Stomach (tissue), 9 donors: ENCODE measurements around the gene E4F1. TPM values are rescaled to one million over a fixed set of nuclear protein-coding genes. Genes with fewer than 3 reads are reported as not detected.

Source experiments
- DNase-seq, 2 donors: peaks; one replicate each; pipeline versions ENCODE4 v3.0.0 to v3.0.0-alpha.2; 2013 to 2019
- H3K27ac ChIP-seq, 5 donors: fragments of 200-600 bp in 4 of 5; sonication (generic) in 4 of 5; one replicate each; pipeline ENCODE4 v1.5.1; 2013 to 2019; ENCODE audit warnings: mild to moderate bottlenecking in 1 of 5, moderate library complexity in 1 of 5
- H3K27me3 ChIP-seq, 3 donors: fragments of 200-600 bp; sonication (generic); one replicate each; pipeline ENCODE4 v1.5.1; 2017 to 2019; ENCODE audit warnings: mixed run types in 1 of 3
- H3K36me3 ChIP-seq, 4 donors: fragments of 200-600 bp; sonication (generic); 1 replicate in 3 of 4; 2 replicates in 1 of 4; pipeline ENCODE4 v1.5.1; 2016 to 2019
- H3K4me1 ChIP-seq, 4 donors: fragments of 200-600 bp; sonication (generic); one replicate each; pipeline ENCODE4 v1.5.1; 2016 to 2019
- H3K4me3 ChIP-seq, 4 donors: fragments of 200-600 bp; sonication (generic) in 3 of 4; one replicate each; pipeline ENCODE4 v1.5.1; 2016 to 2019; ENCODE audit warnings: mild to moderate bottlenecking in 1 of 4
- H3K9me3 ChIP-seq, 4 donors: fragments of 200-600 bp; sonication (generic); one replicate each; pipeline ENCODE4 v1.5.1; 2016 to 2019
- EP300 ChIP-seq: sonication (generic); formaldehyde crosslinking; IDR thresholded peaks from one replicate; pipeline ENCODE4 v1.6.1; 2017; ENCODE audit warnings: antibody characterized with exemption
- POLR2A ChIP-seq, 4 donors: fragments of 450-650 bp; IDR thresholded peaks; one replicate each; pipeline ENCODE4 v1.6.1; 2016; ENCODE audit warnings: antibody characterized with exemption in 4 of 4, control low read depth in 2 of 4, mild to moderate bottlenecking in 1 of 4, moderate library complexity in 1 of 4
- POLR2AphosphoS5 ChIP-seq, 3 donors: sonication (generic); formaldehyde crosslinking; IDR thresholded peaks; one replicate each; pipeline ENCODE4 v1.6.1; 2016; ENCODE audit warnings: antibody characterized with exemption in 3 of 3
- WGBS, 5 donors: extraction: QIAGEN DNeasy Blood & Tissue Kit in 3 of 5; methylation state at CpG; one replicate each; pipeline versions ENCODE4 v1.1.5 to v1.1.7; 2013 to 2018; 5-methylcytosine and 5-hydroxymethylcytosine counted together
- intact Hi-C: fragments of 100-400 bp; cut with DNase I; formaldehyde crosslinking; loops from one replicate; pipeline ENCODE4 v1.15.1; 2023; ENCODE audit warnings: low total_unique reads
- polyA plus RNA-seq, 3 donors: library from polyadenylated mRNA; stranded (reverse); fragments of 200-250 nt; gene quantifications; one replicate each; pipeline ENCODE4 v1.2.3, GENCODE V29; 2013
- total RNA-seq, 5 donors: library from RNA; depleted of rRNA; stranded (reverse); fragments of >200 nt; gene quantifications; one replicate each; pipeline versions ENCODE4 v1.1.0 to v1.2.3, GENCODE V29; 2014 to 2016
- TF ChIP-seq, protein P1 (sequence below), 7 experiments: fragments of 450-650 bp in 4 of 7; fragments of 200-600 bp in 3 of 7; sonication (generic) in 3 of 7; IDR thresholded peaks; one replicate each; pipeline ENCODE4 v1.5.1; 2016 to 2019; ENCODE audit warnings: antibody characterized with exemption in 7 of 7, control low read depth in 2 of 7, mild to moderate bottlenecking in 1 of 7
- donor health status: healthy with polysubstance abuse.
- donor health status: Bipolar disorder and iron deficiency.
- donor health status: healthy.

E4F1 gene
- total and polyA plus RNA-seq, 8 donors = 12.7 to 114 (median 35.6) TPM

GRCh38 chr16:2180962-2181923 lies 42.1 kb upstream of the E4F1 start:
- Histone ChIP-seq H3K4me3 (no peak overlapping the region), H3K27me3 (peaks cover 0 to 13% (median 0%) of the 10 kb centered on the region in 3 donors), H3K4me1 (peaks cover 0 to 5% (median 3%) of the 10 kb centered on the region in 4 donors), H3K9me3 (no peaks in the 10 kb centered on the region), H3K27ac (no peak overlapping the region), H3K36me3 (peaks cover 19 to 21% (median 20%) of the 10 kb centered on the region in 4 donors)
- no peak for DNase-seq
- WGBS, 5 donors = 68 to 89% (median 75%) methylated on average over 21 to 46 of the region's 46 CpGs
- intact Hi-C loops = no loop called here
- TF ChIP-seq POLR2AphosphoS5 (IDR thresholded peaks at IDR 0.05) = no peak
- no peak for TF ChIP-seq POLR2A (IDR thresholded peaks at IDR 0.05)
- TF ChIP-seq, protein P1, sequence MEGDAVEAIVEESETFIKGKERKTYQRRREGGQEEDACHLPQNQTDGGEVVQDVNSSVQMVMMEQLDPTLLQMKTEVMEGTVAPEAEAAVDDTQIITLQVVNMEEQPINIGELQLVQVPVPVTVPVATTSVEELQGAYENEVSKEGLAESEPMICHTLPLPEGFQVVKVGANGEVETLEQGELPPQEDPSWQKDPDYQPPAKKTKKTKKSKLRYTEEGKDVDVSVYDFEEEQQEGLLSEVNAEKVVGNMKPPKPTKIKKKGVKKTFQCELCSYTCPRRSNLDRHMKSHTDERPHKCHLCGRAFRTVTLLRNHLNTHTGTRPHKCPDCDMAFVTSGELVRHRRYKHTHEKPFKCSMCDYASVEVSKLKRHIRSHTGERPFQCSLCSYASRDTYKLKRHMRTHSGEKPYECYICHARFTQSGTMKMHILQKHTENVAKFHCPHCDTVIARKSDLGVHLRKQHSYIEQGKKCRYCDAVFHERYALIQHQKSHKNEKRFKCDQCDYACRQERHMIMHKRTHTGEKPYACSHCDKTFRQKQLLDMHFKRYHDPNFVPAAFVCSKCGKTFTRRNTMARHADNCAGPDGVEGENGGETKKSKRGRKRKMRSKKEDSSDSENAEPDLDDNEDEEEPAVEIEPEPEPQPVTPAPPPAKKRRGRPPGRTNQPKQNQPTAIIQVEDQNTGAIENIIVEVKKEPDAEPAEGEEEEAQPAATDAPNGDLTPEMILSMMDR (IDR thresholded peaks at IDR 0.05) = no peak
- TF ChIP-seq EP300 = no peak

- intact Hi-C loops = no loop called here
- peaks cover 12 to 14% (median 13%) of the 10 kb centered on the region in 4 donors for H3K36me3 ChIP-seq
- TF ChIP-seq EP300 (no peak), POLR2AphosphoS5 (IDR thresholded peaks at IDR 0.05) (no peak), POLR2A (IDR thresholded peaks at IDR 0.05) (no peak)
- TF ChIP-seq, protein P1 (IDR thresholded peaks at IDR 0.05) = no peak
- DNase-seq = no peak
- peaks cover 0 to 13% (median 0%) of the 10 kb centered on the region in 3 donors for H3K27me3 ChIP-seq
- H3K9me3 ChIP-seq = no peaks in the 10 kb centered on the region
- H3K27ac ChIP-seq = no peak overlapping the region
- 83 to 90% (median 89%) methylated on average over 9 to 20 of the region's 20 CpGs for WGBS, 5 donors
- H3K4me1 ChIP-seq = peaks cover 0 to 5% (median 3%) of the 10 kb centered on the region in 4 donors
- no peak overlapping the region for H3K4me3 ChIP-seq
These were observed 41.4 kb upstream of the E4F1 start for GRCh38 chr16:2181952-2182351.

DNA sequence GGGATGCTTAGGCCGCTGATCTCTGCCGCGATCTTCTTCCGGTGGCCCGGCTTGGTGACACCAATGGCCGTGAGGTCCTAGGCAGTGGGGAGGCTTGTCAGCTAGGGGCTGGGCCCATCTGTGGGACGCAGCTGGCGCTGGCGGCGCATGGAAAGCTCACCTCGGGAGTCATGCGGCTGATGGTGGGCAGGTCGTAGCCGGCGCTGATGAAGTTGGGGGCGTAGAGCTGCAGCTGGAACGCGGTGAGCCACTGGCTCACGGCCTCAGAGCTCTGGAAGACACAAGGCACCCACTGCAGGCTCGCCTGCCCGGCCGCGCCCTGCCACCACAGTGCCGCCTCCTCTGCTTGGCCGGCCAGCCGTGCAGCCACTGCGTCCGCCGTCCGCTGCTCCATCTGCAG lies 39.7 kb upstream of the E4F1 start:
- Histone ChIP-seq H3K27me3 (peaks cover 0 to 5% (median 0%) of the 10 kb centered on the region in 3 donors), H3K9me3 (no peaks in the 10 kb centered on the region), H3K4me3 (no peak overlapping the region), H3K27ac (no peak overlapping the region), H3K36me3 (no peaks in the 10 kb centered on the region), H3K4me1 (peaks cover 0 to 1% (median under 1%) of the 10 kb centered on the region in 4 donors)
- WGBS, 5 donors = 89 to 94% (median 91%) methylated on average over 17 to 30 of the region's 30 CpGs
- TF ChIP-seq POLR2AphosphoS5 (IDR thresholded peaks at IDR 0.05) (no peak), POLR2A (IDR thresholded peaks at IDR 0.05) (no peak), EP300 (no peak)
- TF ChIP-seq, protein P1 (IDR thresholded peaks at IDR 0.05) = no peak
- intact Hi-C loops = no loop called here
- no peak for DNase-seq

DNA sequence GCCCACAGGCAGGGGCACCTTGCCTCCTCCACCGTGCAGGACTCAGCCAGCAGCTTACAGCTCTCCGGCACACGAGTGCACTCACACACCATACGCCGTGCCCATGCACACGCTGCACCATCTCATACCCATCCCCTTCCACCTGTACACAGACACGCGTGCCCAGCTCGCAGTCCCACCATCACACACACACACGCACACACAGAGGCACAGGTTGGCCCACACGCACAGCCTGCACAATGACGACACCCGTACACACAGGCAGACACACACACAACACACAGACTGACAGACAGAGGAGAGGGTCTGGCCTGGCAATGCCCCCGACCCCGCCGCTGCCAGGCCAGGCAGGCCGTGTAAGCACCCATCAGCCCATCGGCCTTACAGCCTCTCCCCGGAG lies 39.0 kb upstream of the E4F1 start:
- no peaks in the 10 kb centered on the region for H3K36me3 ChIP-seq
- H3K4me1 ChIP-seq = no peaks in the 10 kb centered on the region
- intact Hi-C loops = no loop called here
- WGBS, 5 donors = 82 to 91% (median 85%) methylated on average over 17 to 19 of the region's 19 CpGs
- no peaks in the 10 kb centered on the region for H3K9me3 ChIP-seq
- H3K4me3 ChIP-seq = no peak overlapping the region
- no peak for DNase-seq
- no peak for TF ChIP-seq POLR2AphosphoS5 (IDR thresholded peaks at IDR 0.05)
- peaks cover 0 to 2% (median 0%) of the 10 kb centered on the region in 3 donors for H3K27me3 ChIP-seq
- H3K27ac ChIP-seq = no peak overlapping the region
